Hepatocyte (in vitro differentiated cells): ENCODE data around the gene HOXC9. TPM values are rescaled to one million over a fixed set of nuclear protein-coding genes. Genes with fewer than 3 reads are reported as not detected.
A peak's percentile ranks its signal among the peaks of the same experiment; 100 is the strongest.

Source experiments
- DNase-seq: peaks from one replicate; pipeline ENCODE4 v3.0.0-alpha.2; 2016; ENCODE audit warnings: low spot score
- H2AFZ ChIP-seq: fragments of 200-600 bp; sonication (generic); 2 replicates; pipeline ENCODE4 v1.6.0; 2016; ENCODE audit warnings: antibody characterized with exemption, mild to moderate bottlenecking
- H3K27ac ChIP-seq: fragments of 200-600 bp; sonication (generic); 2 replicates; pipeline ENCODE4 v1.5.1; 2016; ENCODE audit warnings: mild to moderate bottlenecking
- H3K27me3 ChIP-seq: fragments of 200-600 bp; sonication (generic); 2 replicates; pipeline ENCODE4 v1.6.1; 2016
- H3K36me3 ChIP-seq: fragments of 200-600 bp; sonication (generic); replicated peaks from 2 replicates; pipeline ENCODE4 v1.5.1; 2016; ENCODE audit warnings: low read depth; ENCODE audit not compliant: insufficient read depth
- H3K4me1 ChIP-seq: fragments of 200-600 bp; sonication (generic); 2 replicates; pipeline ENCODE4 v1.5.1; 2016; ENCODE audit warnings: mild to moderate bottlenecking, moderate library complexity; ENCODE audit not compliant: insufficient read depth
- H3K4me2 ChIP-seq: fragments of 200-600 bp; sonication (generic); 2 replicates; pipeline ENCODE4 v1.6.0; 2016
- H3K4me3 ChIP-seq: fragments of 200-600 bp; sonication (generic); 2 replicates; pipeline ENCODE4 v1.5.1; 2016; ENCODE audit warnings: mild to moderate bottlenecking
- H3K79me2 ChIP-seq: fragments of 200-600 bp; sonication (generic); 2 replicates; pipeline ENCODE4 v1.6.0; 2017; ENCODE audit warnings: mild to moderate bottlenecking
- H3K9me2 ChIP-seq: fragments of 200-600 bp; sonication (generic); replicated peaks from 2 replicates; pipeline ENCODE4 v1.6.0; 2017; ENCODE audit warnings: mild to moderate bottlenecking; ENCODE audit not compliant: insufficient read depth
- H3K9me3 ChIP-seq: fragments of 200-600 bp; sonication (generic); 2 replicates; pipeline ENCODE4 v1.5.1; 2016; ENCODE audit warnings: low read depth, mild to moderate bottlenecking
- H4K20me1 ChIP-seq: fragments of 200-600 bp; sonication (generic); 2 replicates; pipeline ENCODE4 v1.6.0; 2016; ENCODE audit warnings: mild to moderate bottlenecking; ENCODE audit not compliant: insufficient read depth, poor library complexity, severe bottlenecking
- EZH2 ChIP-seq: fragments of 200-600 bp; sonication (generic); IDR thresholded peaks from 2 replicates; pipeline ENCODE4 v1.6.1; 2016; ENCODE audit warnings: antibody characterized with exemption, mild to moderate bottlenecking, borderline replicate concordance
- EZH2phosphoT487 ChIP-seq: fragments of 200-600 bp; sonication (generic); IDR thresholded peaks from one replicate; pipeline ENCODE4 v1.6.1; 2018; ENCODE audit warnings: antibody characterized with exemption, mild to moderate bottlenecking, low read depth, moderate library complexity; ENCODE audit not compliant: unreplicated experiment, severe bottlenecking
- WGBS: methylation state at CpG from one replicate; pipeline ENCODE4 v1.1.6; 2016; ENCODE audit warnings: low lambda C conversion rate; ENCODE audit errors: missing lambda C conversion rate; 5-methylcytosine and 5-hydroxymethylcytosine counted together
- polyA plus RNA-seq: library from polyadenylated mRNA; unstranded; fragments of >200 nt; fragmentation: Nextera tagmentation; extraction: Ambion mirVana; gene quantifications from 2 replicates; pipeline ENCODE4 v1.2.1, GENCODE V29; 2016
- total RNA-seq: library from RNA; depleted of rRNA; stranded (reverse); fragments of >200 nt; gene quantifications from 2 replicates; pipeline ENCODE4 v1.2.3, GENCODE V29; 2014
- TF ChIP-seq, protein P1 (sequence below): fragments of 200-600 bp; sonication (generic); IDR thresholded peaks from 2 replicates; pipeline ENCODE4 v1.5.1; 2016; ENCODE audit warnings: antibody characterized with exemption, mild to moderate bottlenecking; ENCODE audit not compliant: poor library complexity

The HOXC9 gene
- total and polyA plus RNA-seq, 2 experiments from 2014 or later: 0.10 to 4.1 TPM

DNA sequence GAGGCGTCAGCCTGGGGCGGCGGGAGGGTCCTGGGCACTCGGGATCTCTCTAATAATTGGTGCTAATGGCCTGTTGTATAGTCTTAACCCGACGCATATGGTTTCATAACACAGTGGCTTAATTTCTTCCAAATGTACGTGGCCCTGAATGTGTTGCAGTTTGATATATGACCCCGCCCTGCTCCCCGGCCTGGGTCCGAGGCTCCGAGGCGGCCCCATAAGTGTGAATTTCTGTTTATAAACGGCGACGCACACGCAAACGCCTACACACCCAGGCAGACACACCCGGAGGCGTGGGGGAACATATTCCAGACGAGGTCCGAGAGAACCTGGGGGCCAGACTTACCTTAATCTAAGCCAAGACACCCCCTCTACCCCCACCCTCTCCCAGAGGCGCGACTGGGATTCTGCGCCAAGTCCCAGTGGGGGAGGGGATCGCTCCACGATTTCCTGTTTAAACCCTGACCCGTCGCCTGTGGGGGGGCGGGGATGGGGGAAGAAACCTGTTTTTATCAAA, 18.6 kb downstream of the HOXC9 start:
- TF ChIP-seq EZH2phosphoT487 (peak; percentile 39), EZH2 (no peak)
- TF ChIP-seq, protein P1, sequence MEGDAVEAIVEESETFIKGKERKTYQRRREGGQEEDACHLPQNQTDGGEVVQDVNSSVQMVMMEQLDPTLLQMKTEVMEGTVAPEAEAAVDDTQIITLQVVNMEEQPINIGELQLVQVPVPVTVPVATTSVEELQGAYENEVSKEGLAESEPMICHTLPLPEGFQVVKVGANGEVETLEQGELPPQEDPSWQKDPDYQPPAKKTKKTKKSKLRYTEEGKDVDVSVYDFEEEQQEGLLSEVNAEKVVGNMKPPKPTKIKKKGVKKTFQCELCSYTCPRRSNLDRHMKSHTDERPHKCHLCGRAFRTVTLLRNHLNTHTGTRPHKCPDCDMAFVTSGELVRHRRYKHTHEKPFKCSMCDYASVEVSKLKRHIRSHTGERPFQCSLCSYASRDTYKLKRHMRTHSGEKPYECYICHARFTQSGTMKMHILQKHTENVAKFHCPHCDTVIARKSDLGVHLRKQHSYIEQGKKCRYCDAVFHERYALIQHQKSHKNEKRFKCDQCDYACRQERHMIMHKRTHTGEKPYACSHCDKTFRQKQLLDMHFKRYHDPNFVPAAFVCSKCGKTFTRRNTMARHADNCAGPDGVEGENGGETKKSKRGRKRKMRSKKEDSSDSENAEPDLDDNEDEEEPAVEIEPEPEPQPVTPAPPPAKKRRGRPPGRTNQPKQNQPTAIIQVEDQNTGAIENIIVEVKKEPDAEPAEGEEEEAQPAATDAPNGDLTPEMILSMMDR: no peak
- Histone ChIP-seq H3K9me2 (no peaks in the 10 kb centered on the region), H3K36me3 (no peaks in the 10 kb centered on the region), H2AFZ (peak overlapping the region; percentile 59), H3K4me2 (peak overlapping the region; percentile 90), H3K79me2 (peaks cover 46% of the 10 kb centered on the region), H3K4me1 (peaks cover 13% of the 10 kb centered on the region), H4K20me1 (no peaks in the 10 kb centered on the region), H3K27ac (peak overlapping the region; percentile 97), H3K9me3 (no peaks in the 10 kb centered on the region), H3K27me3 (peaks cover 82% of the 10 kb centered on the region), H3K4me3 (peak overlapping the region; percentile 62)
- 11% methylated on average over 22 of the region's 29 CpGs for WGBS
- no peak for DNase-seq

DNA sequence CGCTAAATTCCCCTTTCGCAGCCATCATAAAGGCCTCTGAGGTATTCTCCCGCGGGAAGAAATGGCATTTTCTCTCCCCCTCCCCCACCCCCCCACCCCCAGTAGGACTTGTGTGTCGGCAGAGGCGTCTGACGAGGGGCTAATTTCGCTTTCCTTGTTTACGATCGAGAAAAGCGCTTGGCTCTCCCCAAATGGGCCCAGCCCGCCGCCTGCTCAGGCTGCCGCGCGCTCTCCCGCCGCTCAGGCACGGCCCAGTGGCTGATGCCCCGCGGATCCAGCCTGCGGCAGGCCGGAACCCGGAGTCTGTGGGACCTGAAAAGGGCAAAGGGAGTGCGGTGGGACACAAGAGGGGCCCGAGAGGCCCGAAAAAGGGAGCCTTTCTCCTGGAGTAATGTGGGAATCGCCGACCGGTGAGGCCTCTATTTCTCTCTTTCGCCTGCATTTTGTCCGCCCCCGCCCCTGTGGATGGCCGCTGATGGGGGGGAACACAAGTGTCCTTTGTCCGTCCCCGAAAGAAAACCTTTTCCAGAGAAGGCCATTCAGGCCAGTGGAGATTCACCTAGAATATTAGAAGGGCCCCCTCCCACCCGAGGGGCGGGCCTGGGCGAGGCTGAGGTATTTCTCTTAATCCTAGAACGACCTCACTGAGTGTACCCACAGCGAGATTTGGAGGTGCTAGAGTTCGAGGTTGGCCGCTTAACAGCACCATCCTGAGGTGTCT, 19.3 kb downstream of the HOXC9 start:
- TF ChIP-seq EZH2phosphoT487: peak; percentile 42
- TF ChIP-seq EZH2: peak; percentile 67
- TF ChIP-seq, protein P1: no peak
- WGBS: 21% methylated on average over 33 of the region's 43 CpGs
- H3K27ac ChIP-seq: peak overlapping the region; percentile 97
- no peak overlapping the region for H3K4me3 ChIP-seq
- H3K36me3 ChIP-seq: no peaks in the 10 kb centered on the region
- DNase-seq: no peak
- H2AFZ ChIP-seq: peak overlapping the region; percentile 74
- no peaks in the 10 kb centered on the region for H4K20me1 ChIP-seq
- H3K4me2 ChIP-seq: peak overlapping the region; percentile 90
- peaks cover 48% of the 10 kb centered on the region for H3K79me2 ChIP-seq
- H3K9me2 ChIP-seq: no peaks in the 10 kb centered on the region
- peaks cover 82% of the 10 kb centered on the region for H3K27me3 ChIP-seq
- H3K9me3 ChIP-seq: no peaks in the 10 kb centered on the region
- peaks cover 13% of the 10 kb centered on the region for H3K4me1 ChIP-seq

DNA sequence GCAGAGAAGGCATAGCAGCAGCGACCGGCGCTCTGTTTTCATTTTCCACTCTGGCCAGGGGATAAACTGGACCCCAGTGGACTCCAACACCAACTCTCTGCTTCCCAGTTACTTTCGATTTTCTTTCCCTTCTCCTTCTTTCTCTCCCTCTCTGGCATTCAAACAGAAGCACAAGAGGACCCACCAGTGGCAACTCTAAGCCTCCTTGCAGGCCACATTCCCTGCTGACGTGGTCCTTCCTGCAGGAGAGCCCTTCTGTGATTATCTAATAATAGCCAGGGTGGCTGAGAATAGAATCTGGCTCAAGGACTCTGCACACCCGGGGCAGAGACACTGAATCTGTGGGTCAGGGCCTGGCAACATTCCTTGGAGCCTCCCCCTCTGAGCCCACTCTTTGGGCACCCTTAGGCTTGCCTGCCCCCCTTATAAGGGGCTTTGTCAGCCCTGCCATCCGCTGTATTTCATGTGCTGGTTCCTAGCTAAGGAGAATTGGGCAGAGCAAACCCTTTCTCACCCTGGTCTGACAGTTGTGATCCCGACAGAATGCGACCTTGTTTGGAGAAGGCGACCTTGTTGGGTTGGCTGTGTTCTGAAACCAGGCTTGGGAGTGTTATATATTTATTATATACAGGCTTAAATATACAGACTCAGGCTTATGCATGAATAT, 20.1 kb downstream of the HOXC9 start:
- 33% methylated on average over 10 of the region's 10 CpGs for WGBS
- H3K36me3 ChIP-seq: no peaks in the 10 kb centered on the region
- TF ChIP-seq, protein P1: no peak
- TF ChIP-seq EZH2 (peak; percentile 7), EZH2phosphoT487 (no peak)
- H3K4me1 ChIP-seq: peaks cover 13% of the 10 kb centered on the region
- H3K9me2 ChIP-seq: no peaks in the 10 kb centered on the region
- H4K20me1 ChIP-seq: no peaks in the 10 kb centered on the region
- DNase-seq: no peak
- H3K27ac ChIP-seq: peak overlapping the region; percentile 97
- H3K4me2 ChIP-seq: peak overlapping the region; percentile 90
- H2AFZ ChIP-seq: no peak overlapping the region
- H3K27me3 ChIP-seq: peaks cover 82% of the 10 kb centered on the region
- no peak overlapping the region for H3K4me3 ChIP-seq
- H3K79me2 ChIP-seq: peaks cover 55% of the 10 kb centered on the region
- H3K9me3 ChIP-seq: no peaks in the 10 kb centered on the region
